Vagina (tissue), 2 donors: ENCODE measurements around the gene PDE5A. TPM values are rescaled to one million over a fixed set of nuclear protein-coding genes. Genes with fewer than 3 reads are reported as not detected.

Experiments used
- DNase-seq, 2 donors: peaks; one replicate each; pipeline ENCODE4 v3.0.0-alpha.2; 2017; ENCODE audit errors: extremely low spot score in 2 of 2
- H3K27ac ChIP-seq: fragments of 200-600 bp; sonication (generic); one replicate; pipeline ENCODE4 v1.5.1; 2019
- H3K27me3 ChIP-seq: fragments of 200-600 bp; sonication (generic); one replicate; pipeline ENCODE4 v1.5.1; 2019
- H3K36me3 ChIP-seq, 2 donors: fragments of 200-600 bp; sonication (generic); one replicate each; pipeline ENCODE4 v1.5.1; 2017 to 2019
- H3K4me1 ChIP-seq: fragments of 200-600 bp; sonication (generic); one replicate; pipeline ENCODE4 v1.5.1; 2019
- H3K4me3 ChIP-seq, 2 donors: fragments of 200-600 bp; sonication (generic); 1 replicate in 1 of 2; 2 replicates in 1 of 2; pipeline ENCODE4 v1.5.1; 2016 to 2019
- H3K9me3 ChIP-seq: fragments of 200-600 bp; sonication (generic); one replicate; pipeline ENCODE4 v1.5.1; 2019
- POLR2A ChIP-seq, 2 donors: fragments of 450-650 bp; IDR thresholded peaks; one replicate each; pipeline ENCODE4 v1.6.1; 2017; ENCODE audit warnings: antibody characterized with exemption in 2 of 2, mild to moderate bottlenecking in 2 of 2, moderate library complexity in 2 of 2
- POLR2AphosphoS5 ChIP-seq, 2 donors: sonication (generic); formaldehyde crosslinking; IDR thresholded peaks; one replicate each; pipeline ENCODE4 v1.9.0; 2017; ENCODE audit warnings: antibody characterized with exemption in 2 of 2, mild to moderate bottlenecking in 2 of 2, low read depth in 1 of 2; ENCODE audit not compliant: insufficient read depth in 1 of 2
- intact Hi-C: fragments of 100-400 bp; cut with DNase I; formaldehyde crosslinking; loops from one replicate; pipeline ENCODE4 v1.15.1; 2023
- total RNA-seq: library from RNA; depleted of rRNA; stranded (reverse); fragments of >200 nt; gene quantifications from one replicate; pipeline ENCODE4 v1.2.3, GENCODE V29; 2016
- TF ChIP-seq, protein P1 (sequence below), 3 experiments: fragments of 450-650 bp in 2 of 3; fragments of 200-600 bp in 1 of 3; sonication (generic) in 1 of 3; IDR thresholded peaks; one replicate each; pipeline ENCODE4 v1.5.1; 2017 to 2019; ENCODE audit warnings: antibody characterized with exemption in 3 of 3, mild to moderate bottlenecking in 2 of 3, moderate library complexity in 2 of 3

The PDE5A gene
- total RNA-seq, 1 donor from 2014 or later = 23.1 TPM

DNA sequence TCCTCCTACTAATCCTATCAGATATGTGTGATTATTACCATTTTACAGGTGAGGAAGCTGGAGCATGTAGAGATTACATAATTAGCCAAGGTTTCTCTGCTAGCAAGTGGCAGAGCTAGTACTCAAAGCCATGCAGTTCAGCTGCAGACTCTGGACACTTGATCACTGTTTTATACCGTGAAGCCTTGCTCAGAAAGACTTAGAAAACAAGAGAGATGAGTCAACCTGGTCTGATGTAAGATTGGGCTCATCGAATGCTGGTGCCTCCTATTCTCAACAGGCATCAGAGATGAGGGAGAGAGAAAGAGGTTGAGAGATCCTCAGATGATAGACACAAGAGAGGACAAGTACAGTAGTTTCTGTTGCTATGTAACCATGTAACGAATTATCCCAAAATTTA, 19.0 kb upstream of the PDE5A start:
- TF ChIP-seq POLR2A (IDR thresholded peaks at IDR 0.05) (no peak), POLR2AphosphoS5 (IDR thresholded peaks at IDR 0.05; ENCODE audit: insufficient read depth in 1 of 2, low read depth in 1 of 2) (no peak)
- TF ChIP-seq, protein P1, sequence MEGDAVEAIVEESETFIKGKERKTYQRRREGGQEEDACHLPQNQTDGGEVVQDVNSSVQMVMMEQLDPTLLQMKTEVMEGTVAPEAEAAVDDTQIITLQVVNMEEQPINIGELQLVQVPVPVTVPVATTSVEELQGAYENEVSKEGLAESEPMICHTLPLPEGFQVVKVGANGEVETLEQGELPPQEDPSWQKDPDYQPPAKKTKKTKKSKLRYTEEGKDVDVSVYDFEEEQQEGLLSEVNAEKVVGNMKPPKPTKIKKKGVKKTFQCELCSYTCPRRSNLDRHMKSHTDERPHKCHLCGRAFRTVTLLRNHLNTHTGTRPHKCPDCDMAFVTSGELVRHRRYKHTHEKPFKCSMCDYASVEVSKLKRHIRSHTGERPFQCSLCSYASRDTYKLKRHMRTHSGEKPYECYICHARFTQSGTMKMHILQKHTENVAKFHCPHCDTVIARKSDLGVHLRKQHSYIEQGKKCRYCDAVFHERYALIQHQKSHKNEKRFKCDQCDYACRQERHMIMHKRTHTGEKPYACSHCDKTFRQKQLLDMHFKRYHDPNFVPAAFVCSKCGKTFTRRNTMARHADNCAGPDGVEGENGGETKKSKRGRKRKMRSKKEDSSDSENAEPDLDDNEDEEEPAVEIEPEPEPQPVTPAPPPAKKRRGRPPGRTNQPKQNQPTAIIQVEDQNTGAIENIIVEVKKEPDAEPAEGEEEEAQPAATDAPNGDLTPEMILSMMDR (IDR thresholded peaks at IDR 0.05) = no peak

DNA sequence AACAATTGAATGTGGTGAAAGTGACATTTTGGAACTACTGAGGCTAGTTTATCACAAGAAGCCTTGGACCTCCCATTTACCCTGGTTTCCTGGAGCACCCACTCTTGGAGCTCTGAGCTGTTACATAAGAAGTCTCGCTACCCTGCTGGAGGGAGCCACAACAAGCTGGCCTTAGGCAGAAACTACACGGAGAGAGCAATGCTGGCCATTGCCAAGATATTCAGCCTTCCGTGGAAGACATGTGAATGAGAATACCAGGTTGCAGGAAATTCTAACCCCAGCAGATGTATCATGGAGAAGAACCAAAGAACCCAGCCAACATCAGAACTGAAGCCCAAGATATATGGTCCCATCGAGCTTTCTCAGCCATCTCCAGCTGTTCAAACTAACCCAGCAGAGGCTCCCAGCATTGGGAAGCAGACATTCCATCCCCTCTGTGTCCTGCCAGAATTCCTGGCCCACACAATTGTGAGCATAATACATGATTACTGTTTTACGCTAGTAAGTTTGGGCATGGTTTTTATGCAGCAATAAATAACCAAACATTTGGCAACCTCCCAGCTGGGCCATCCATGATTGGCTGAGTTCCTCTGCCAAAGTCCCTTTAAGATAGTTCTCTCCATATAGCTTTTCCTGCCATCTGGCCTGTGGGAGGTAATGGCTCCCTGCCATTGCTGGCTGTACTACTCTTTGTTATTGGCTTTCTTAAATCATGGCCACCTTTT, 17.9 kb upstream of the PDE5A start:
- Histone ChIP-seq H3K4me1 (no peaks in the 10 kb centered on the region), H3K27ac (no peak overlapping the region), H3K4me3 (no peak overlapping the region), H3K36me3 (no peaks in the 10 kb centered on the region), H3K9me3 (no peaks in the 10 kb centered on the region), H3K27me3 (no peaks in the 10 kb centered on the region)
- DNase-seq = no peak
- TF ChIP-seq POLR2AphosphoS5 (IDR thresholded peaks at IDR 0.05; ENCODE audit: insufficient read depth in 1 of 2, low read depth in 1 of 2) (no peak), POLR2A (IDR thresholded peaks at IDR 0.05) (no peak)
- TF ChIP-seq, protein P1 (IDR thresholded peaks at IDR 0.05) = no peak
- intact Hi-C loops = no loop called here

More for the DNA sequence above, 19.0 kb upstream of the PDE5A start:
- no peaks in the 10 kb centered on the region for H3K36me3 ChIP-seq
- H3K27me3 ChIP-seq = no peaks in the 10 kb centered on the region
- H3K9me3 ChIP-seq = no peaks in the 10 kb centered on the region
- intact Hi-C loops = no loop called here
- H3K27ac ChIP-seq = no peak overlapping the region
- H3K4me3 ChIP-seq = no peak overlapping the region
- no peak for DNase-seq
- no peaks in the 10 kb centered on the region for H3K4me1 ChIP-seq

DNA sequence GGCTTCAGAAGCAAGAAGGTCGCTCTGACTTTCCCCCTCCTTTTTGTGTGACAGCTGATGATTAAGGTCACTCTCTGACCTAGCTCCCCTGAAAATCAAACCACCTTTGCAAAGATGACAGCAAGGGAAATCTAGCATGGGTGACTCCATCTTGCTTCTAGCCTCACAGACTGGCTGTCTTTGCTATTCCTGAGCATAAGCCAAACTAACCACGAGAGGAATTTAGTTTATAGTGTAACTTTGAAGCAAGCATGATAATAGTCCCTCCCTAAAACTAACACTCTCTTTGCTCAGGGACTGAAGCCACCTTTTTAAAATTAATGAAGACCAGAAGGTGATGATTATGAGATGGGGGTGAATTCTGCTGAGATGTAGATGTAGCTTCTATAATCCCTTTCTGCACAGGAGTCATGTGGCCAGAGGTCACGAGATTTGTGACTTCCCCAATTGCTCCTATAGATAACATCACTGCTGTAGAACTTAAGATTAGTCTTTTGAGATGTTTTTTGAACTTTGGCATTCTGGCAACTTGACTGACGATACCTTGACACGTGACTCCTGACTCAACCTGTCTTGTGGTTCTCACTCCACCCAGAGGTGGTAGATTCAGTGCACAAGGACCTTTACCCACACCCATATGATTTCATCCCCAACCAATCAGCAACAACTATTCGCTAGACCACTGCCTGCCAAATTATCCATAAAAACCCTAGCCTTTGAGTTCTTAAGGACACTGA, 14.9 kb upstream of the PDE5A start:
- Histone ChIP-seq H3K9me3 (no peaks in the 10 kb centered on the region), H3K36me3 (no peaks in the 10 kb centered on the region), H3K27ac (no peak overlapping the region), H3K4me1 (no peaks in the 10 kb centered on the region), H3K4me3 (no peak overlapping the region), H3K27me3 (no peaks in the 10 kb centered on the region)
- DNase-seq = no peak
- intact Hi-C loops = no loop called here
- TF ChIP-seq POLR2A (IDR thresholded peaks at IDR 0.05) (no peak), POLR2AphosphoS5 (IDR thresholded peaks at IDR 0.05; ENCODE audit: insufficient read depth in 1 of 2, low read depth in 1 of 2) (no peak)
- TF ChIP-seq, protein P1 (IDR thresholded peaks at IDR 0.05) = no peak

DNA sequence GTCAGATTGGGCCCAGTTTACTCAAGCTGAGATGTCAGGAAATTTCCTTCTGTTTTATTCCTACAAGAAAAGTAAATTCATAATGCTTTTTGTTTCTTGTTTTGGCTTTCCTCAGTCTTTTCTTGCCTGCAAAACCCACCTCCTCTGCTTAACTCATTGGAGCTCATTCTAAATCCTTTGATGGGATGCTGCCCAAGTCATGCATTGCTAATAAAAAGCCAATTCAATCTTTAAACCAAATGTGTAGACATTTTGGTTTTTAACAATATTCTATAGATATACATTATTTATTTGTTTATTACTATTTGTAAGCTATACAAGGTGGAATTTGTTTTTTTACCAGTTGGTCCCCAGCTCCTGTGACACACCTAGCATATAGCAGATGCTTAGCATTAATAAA, 13.2 kb upstream of the PDE5A start:
- intact Hi-C loops = no loop called here

More for the DNA sequence above, 13.2 kb upstream of the PDE5A start:
- H3K27me3 ChIP-seq = no peaks in the 10 kb centered on the region
- H3K27ac ChIP-seq = no peak overlapping the region
- no peaks in the 10 kb centered on the region for H3K36me3 ChIP-seq
- TF ChIP-seq, protein P1 (IDR thresholded peaks at IDR 0.05) = no peak
- TF ChIP-seq POLR2A (IDR thresholded peaks at IDR 0.05) (no peak), POLR2AphosphoS5 (IDR thresholded peaks at IDR 0.05; ENCODE audit: insufficient read depth in 1 of 2, low read depth in 1 of 2) (no peak)
- no peak for DNase-seq
- no peaks in the 10 kb centered on the region for H3K4me1 ChIP-seq
- no peak overlapping the region for H3K4me3 ChIP-seq
- H3K9me3 ChIP-seq = no peaks in the 10 kb centered on the region
